ENCODE results near the gene MFNG.
A peak's percentile ranks its signal among the peaks of the same experiment; 100 is the strongest.

Gene MFNG

GRCh38 chr22:37511395-37512104, 25.4 kb upstream of the MFNG start:
- DNase-seq (ENCODE audit: low read depth): no peak

DNA sequence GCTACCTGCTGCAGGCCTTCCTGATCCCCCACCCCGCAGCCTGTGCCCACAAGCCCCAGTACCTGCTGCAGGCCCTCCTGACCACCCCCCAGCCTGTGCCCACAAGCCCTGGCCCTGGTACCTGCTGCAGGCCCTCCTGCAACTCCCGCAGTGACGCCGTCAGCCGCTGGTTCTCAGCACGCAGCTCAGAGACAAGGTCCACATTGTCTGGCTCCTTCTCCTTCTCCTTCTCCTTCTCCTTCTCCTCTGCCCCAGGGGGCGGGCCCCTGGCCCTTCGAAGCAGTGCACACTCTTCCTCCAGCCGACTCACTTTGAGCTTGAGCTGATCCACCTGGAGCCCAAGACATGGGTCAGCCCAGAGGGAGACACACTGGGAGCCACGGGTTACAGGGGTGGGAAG, 23.9 kb upstream of the MFNG start:
- DNase-seq (ENCODE audit: low read depth): no peak

- DNase-seq (ENCODE audit: low read depth): no peak
These were observed 23.1 kb upstream of the MFNG start for GRCh38 chr22:37509059-37509860.

- no peak for DNase-seq (ENCODE audit: low read depth)
These were observed 22.3 kb upstream of the MFNG start for GRCh38 chr22:37508431-37508992.

DNA sequence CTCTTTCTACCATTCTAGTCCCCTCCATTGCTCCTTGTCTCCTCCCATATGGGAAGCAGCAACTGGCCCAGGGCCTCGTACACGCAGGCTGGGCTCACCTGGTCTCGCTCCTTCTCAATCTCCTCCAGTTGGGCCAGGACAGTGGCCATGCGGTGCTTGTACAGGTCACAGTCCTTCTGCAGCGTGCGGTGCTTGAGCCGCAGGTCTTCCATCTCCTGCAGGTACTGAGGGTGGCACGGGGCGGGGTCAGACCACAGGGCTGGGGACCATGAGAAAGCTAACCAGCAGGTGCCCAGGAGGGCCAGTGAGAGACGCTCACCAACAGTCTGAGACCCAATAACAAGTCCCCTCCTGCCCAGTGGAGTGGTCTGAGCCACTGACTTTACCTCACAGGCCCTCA, 21.5 kb upstream of the MFNG start:
- no peak for DNase-seq (ENCODE audit: low read depth)

- DNase-seq (ENCODE audit: low read depth): no peak
These were observed 19.8 kb upstream of the MFNG start for GRCh38 chr22:37505989-37506388.

- DNase-seq (ENCODE audit: low read depth): no peak
These were observed 19.4 kb upstream of the MFNG start for GRCh38 chr22:37505565-37505964.

DNA sequence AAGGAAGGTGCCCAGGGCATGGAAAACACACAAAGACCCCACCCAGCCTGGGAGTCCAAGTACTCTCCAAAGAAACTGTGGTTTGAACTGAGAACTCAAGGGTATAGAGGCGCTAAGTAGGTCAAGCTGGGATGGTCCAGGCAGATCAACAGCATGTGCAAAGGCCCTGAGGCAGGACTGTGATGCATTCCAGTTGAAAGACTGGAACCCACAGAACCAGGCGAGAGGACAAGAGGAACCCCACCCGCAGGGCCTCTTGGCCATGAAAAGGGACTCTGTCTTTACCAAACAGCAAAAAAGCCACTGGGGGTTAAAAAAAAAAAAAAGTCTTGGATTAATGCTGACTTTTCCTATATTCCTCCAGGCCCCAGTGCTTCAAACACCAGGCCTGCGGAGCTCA, 18.8 kb upstream of the MFNG start:
- no peak for DNase-seq (ENCODE audit: low read depth)

GRCh38 chr22:37503850-37504249, 17.7 kb upstream of the MFNG start:
- DNase-seq (ENCODE audit: low read depth): no peak

- DNase-seq (ENCODE audit: low read depth): no peak
These were observed 17.0 kb upstream of the MFNG start for GRCh38 chr22:37503183-37503683.

GRCh38 chr22:37502342-37503182, 16.4 kb upstream of the MFNG start:
- DNase-seq (ENCODE audit: low read depth): no peak

GRCh38 chr22:37501610-37502341, 15.6 kb upstream of the MFNG start:
- peak; percentile 77 for DNase-seq (ENCODE audit: low read depth)

DNA sequence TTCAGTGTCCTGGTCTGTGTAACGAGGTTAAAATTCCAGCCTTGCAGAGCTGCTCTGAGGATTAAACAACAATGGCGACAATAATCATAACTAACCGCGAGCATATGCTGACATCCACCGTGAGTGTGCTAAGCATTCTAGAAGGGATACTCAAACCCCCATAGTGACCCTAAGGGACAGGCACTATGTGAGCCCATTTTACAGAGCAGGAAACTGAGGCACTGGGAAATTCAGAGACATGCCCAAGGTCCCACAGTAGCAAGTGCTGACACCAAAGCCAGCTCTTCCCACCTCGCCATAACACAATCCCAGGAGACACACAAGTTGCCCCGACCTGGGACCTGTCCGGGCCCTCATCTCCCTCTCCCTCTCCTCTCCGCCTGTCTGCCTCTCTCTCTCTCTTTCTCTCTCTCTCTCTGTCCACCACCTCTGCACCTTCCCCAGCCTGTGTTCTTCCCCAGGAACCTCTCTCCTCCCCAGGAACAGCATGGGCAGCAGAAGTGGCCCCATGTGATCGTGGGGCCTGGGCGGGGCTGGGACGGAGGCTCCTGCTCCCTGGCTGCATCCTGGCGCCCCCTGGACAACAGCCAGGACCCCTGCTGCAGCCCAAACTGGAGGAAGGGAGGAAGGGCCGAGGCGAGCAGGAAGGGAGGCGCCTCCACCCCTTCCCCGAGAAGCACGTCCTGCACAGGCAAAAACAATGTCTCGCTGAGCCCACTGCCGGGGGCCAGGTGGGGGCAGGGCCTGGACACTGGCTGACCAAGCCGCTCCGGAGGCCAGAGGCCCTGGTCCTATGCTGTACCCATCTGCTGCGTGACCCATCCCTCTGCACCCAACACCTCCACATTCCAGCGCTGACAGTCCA, 14.8 kb upstream of the MFNG start:
- DNase-seq (ENCODE audit: low read depth): no peak

GRCh38 chr22:37499789-37500540, 13.8 kb upstream of the MFNG start:
- no peak for DNase-seq (ENCODE audit: low read depth)

DNA sequence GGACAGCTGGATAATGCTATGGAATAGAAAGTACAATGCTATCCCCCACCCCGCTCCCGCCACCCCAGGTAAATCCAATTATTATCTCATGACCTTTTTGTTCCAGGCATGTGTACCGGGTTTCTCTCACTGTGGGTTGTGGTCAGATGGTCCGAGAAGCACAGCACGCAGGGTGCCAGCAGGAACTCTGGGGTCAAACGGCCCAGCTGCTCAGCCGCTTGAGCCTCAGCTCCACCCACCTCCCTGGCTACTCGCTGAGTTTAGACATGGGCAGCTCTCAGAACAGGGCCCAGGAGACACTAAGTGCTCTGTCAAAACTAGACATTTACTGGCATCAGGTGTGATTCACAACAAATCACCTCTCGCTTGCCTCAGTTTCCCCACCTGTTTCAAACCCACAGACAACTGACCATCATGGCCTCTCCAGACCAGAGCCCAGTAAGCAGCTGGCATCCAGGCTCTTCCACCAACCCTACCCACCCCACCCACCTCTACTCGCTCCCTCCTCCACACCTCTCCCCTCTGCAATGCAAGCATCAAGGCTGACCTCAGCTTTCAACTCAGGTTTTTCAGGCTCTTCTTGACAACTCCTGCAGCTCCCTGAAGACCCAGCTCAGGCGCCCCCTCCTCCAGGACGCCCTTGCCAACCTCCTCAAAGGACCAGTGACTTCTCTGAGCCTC, 13.0 kb upstream of the MFNG start:
- DNase-seq (ENCODE audit: low read depth): no peak

GRCh38 chr22:37498289-37498909, 12.2 kb upstream of the MFNG start:
- no peak for DNase-seq (ENCODE audit: low read depth)

GRCh38 chr22:37497062-37497599, 10.9 kb upstream of the MFNG start:
- peak; percentile 98 for DNase-seq (ENCODE audit: low read depth)

- peak; percentile 78 for DNase-seq (ENCODE audit: low read depth)
These were observed 10.5 kb upstream of the MFNG start for GRCh38 chr22:37496651-37497050.
